Transverse colon (tissue), 4 donors: ENCODE measurements around the gene LIN7B. TPM values are rescaled to one million over a fixed set of nuclear protein-coding genes. Genes with fewer than 3 reads are reported as not detected.

Source experiments
- DNase-seq: peaks from one replicate; pipeline ENCODE4 v3.0.0-alpha.2; 2019
- H3K27ac ChIP-seq, 4 donors: fragments of 200-600 bp; sonication (generic); 2 replicates each; pipeline ENCODE4 v1.5.1; 2016 to 2018; ENCODE audit warnings: inconsistent platforms in 4 of 4
- H3K27me3 ChIP-seq: fragments of 200-600 bp; sonication (generic); 2 replicates; pipeline ENCODE4 v1.5.1; 2017; ENCODE audit warnings: inconsistent platforms
- H3K36me3 ChIP-seq, 4 donors: fragments of 200-600 bp; sonication (generic); 2 replicates each; pipeline ENCODE4 v1.5.1; 2017 to 2019; ENCODE audit warnings: inconsistent platforms in 4 of 4
- H3K4me1 ChIP-seq, 4 donors: fragments of 200-600 bp; sonication (generic); 2 replicates each; pipeline ENCODE4 v1.5.1; 2017 to 2020; ENCODE audit warnings: inconsistent platforms in 4 of 4
- H3K4me3 ChIP-seq, 4 donors: fragments of 200-600 bp; sonication (generic); 1 replicate in 1 of 4; 2 replicates in 3 of 4; pipeline versions ENCODE4 v1.5.1 to v1.6.1; 2017 to 2019; ENCODE audit warnings: inconsistent platforms in 4 of 4
- H3K9me3 ChIP-seq, 2 donors: fragments of 200-600 bp; sonication (generic); 2 replicates each; pipeline ENCODE4 v1.5.1; 2017 to 2019; ENCODE audit warnings: inconsistent platforms in 2 of 2
- EP300 ChIP-seq: sonication (generic); formaldehyde crosslinking; IDR thresholded peaks from one replicate; pipeline ENCODE4 v1.6.1; 2017; ENCODE audit warnings: antibody characterized with exemption, low read depth
- POLR2A ChIP-seq: fragments of 450-650 bp; IDR thresholded peaks from one replicate; pipeline ENCODE4 v1.6.1; 2016; ENCODE audit warnings: antibody characterized with exemption, mild to moderate bottlenecking, moderate library complexity
- POLR2AphosphoS5 ChIP-seq, 3 donors: sonication (generic); formaldehyde crosslinking; IDR thresholded peaks; one replicate each; pipeline ENCODE4 v1.6.1; 2016; ENCODE audit warnings: antibody characterized with exemption in 3 of 3
- WGBS, 2 donors: methylation state at CpG; one replicate each; pipeline ENCODE4 v1.1.5; 2018; ENCODE audit warnings: low coverage in 1 of 2; 5-methylcytosine and 5-hydroxymethylcytosine counted together
- in situ Hi-C, 4 donors: fragments of 200-750 bp; cut with MboI; loops; one replicate each; pipeline versions ENCODE4 v1.15.0 to v1.15.1; 2017; ENCODE audit warnings: low sequenced_read_pairs in 3 of 4, low pct_ligation_motif_present in 1 of 4, low pct_unique_long_range_greater_than_20kb in 1 of 4
- intact Hi-C: fragments of 100-400 bp; cut with DNase I; formaldehyde crosslinking; loops from one replicate; pipeline ENCODE4 v1.15.1; 2023; ENCODE audit warnings: low total_unique reads
- total RNA-seq, 4 donors: library from RNA; depleted of rRNA; stranded (reverse); fragments of >200 nt; gene quantifications; one replicate each; pipeline ENCODE4 v1.1.0, GENCODE V29; 2016
- TF ChIP-seq, protein P1 (sequence below), 5 experiments: fragments of 200-600 bp in 3 of 5; fragments of 450-650 bp in 2 of 5; sonication (generic) in 3 of 5; IDR thresholded peaks; 1 replicate in 2 of 5; 2 replicates in 3 of 5; pipeline ENCODE4 v1.5.1; 2016 to 2017; ENCODE audit warnings: antibody characterized with exemption in 5 of 5, inconsistent platforms in 3 of 5, mild to moderate bottlenecking in 2 of 5, moderate library complexity in 1 of 5

Gene LIN7B
- total RNA-seq, 4 donors from 2014 or later: 14.2 to 92.8 (median 39.8) TPM

DNA sequence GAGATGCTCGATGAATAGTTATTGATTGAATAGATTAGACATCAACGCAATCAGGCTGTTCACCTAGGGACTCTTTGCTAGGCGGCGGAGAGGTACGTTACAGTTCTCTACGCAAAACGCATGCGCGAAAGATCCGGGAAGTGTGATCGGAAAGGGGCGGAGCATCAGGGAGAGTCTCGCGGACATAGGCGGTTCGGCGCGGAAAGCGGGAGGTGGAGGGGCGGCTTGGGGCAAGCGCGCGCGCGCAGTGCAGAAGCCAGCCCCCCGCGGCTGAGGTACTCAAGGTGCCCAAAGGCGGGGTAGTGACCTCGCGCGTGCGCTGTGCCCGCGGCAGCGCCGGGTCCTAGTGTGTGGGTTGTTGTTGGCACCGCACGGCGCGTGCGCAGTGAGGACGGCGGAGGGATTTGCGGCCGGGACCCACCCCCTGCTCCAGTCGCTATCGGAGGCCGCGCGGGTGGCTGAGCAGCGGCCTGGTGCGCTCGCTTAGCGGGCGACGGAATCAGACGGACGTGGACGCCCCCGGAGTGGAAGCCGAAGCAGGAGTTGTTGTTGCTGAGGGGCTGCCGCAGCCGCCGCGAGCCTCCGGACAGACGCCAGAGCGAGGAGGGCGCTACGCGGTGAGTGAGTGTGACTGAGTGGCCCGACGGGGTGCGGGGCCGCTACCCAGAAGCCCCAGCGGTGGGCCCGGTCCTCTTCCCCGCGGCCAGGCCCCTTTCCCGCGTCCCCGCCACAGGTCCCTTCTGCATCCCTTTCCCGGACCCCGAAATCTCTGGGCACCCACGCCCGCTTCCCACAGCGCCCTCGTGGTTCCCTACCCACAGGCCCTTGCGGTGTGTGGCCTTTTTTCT lies 28.9 kb upstream of the LIN7B start, which contains the start of gene SNRNP70:
TSS of gene SNRNP70 (plus strand) at position 432 of the 848 bp plus-strand sequence. CDS start 964 bp downstream, outside the sequence.
- intact Hi-C loops: no loop called here

GRCh38 chr19:49085868-49086232 lies 28.3 kb upstream of the LIN7B start:
- intact Hi-C loops: no loop called here
- 0 to 1% methylated on average over 2 to 14 of the region's 14 CpGs for WGBS, 2 donors
- peak overlapping the region; percentile 81 to 100 (median 90) for H3K4me3 ChIP-seq
- peaks cover 13 to 28% (median 22%) of the 10 kb centered on the region in 4 donors for H3K4me1 ChIP-seq
- H3K27ac ChIP-seq: peak overlapping the region; percentile 90 to 96 (median 94)
- no peaks in the 10 kb centered on the region for H3K9me3 ChIP-seq
- H3K36me3 ChIP-seq: peaks cover 0 to 12% (median 5%) of the 10 kb centered on the region in 4 donors
- TF ChIP-seq POLR2AphosphoS5 (IDR thresholded peaks at IDR 0.05): no peak
- in situ Hi-C loops: loop anchor here in 2 of 4 donors (10.0 to 25.0 kb wide), 2 partner anchors 119 to 126 kb away; no protein-coding TSS in a partner anchor
- no peak for DNase-seq
- H3K27me3 ChIP-seq: no peaks in the 10 kb centered on the region

More for the DNA sequence above, 28.9 kb upstream of the LIN7B start, which contains the start of gene SNRNP70:
- Histone ChIP-seq H3K36me3 (peaks cover 0 to 6% (median 3%) of the 10 kb centered on the region in 4 donors), H3K27me3 (no peaks in the 10 kb centered on the region), H3K9me3 (no peaks in the 10 kb centered on the region), H3K4me1 (peaks cover 13 to 28% (median 22%) of the 10 kb centered on the region in 4 donors), H3K27ac (peak within 1 kb of the TSS; percentile 90 to 96 (median 94)), H3K4me3 (peak within 1 kb of the TSS; percentile 81 to 100 (median 90))
- in situ Hi-C loops: loop anchor here in 2 of 4 donors (10.0 to 25.0 kb wide), 2 partner anchors 120 to 127 kb away; no protein-coding TSS in a partner anchor
- WGBS, 2 donors: 1% methylated on average over 83 of the region's 89 CpGs; no CpG with 5 or more reads in 1 of the 2 donors
- DNase-seq: peak; percentile 99
- TF ChIP-seq EP300 (no peak), POLR2A (peak; percentile 87), POLR2AphosphoS5 (IDR thresholded peaks at IDR 0.05) (peak; percentile 86 to 96 (median 89))
- TF ChIP-seq, protein P1, sequence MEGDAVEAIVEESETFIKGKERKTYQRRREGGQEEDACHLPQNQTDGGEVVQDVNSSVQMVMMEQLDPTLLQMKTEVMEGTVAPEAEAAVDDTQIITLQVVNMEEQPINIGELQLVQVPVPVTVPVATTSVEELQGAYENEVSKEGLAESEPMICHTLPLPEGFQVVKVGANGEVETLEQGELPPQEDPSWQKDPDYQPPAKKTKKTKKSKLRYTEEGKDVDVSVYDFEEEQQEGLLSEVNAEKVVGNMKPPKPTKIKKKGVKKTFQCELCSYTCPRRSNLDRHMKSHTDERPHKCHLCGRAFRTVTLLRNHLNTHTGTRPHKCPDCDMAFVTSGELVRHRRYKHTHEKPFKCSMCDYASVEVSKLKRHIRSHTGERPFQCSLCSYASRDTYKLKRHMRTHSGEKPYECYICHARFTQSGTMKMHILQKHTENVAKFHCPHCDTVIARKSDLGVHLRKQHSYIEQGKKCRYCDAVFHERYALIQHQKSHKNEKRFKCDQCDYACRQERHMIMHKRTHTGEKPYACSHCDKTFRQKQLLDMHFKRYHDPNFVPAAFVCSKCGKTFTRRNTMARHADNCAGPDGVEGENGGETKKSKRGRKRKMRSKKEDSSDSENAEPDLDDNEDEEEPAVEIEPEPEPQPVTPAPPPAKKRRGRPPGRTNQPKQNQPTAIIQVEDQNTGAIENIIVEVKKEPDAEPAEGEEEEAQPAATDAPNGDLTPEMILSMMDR (IDR thresholded peaks at IDR 0.05): peak in 1 of 5 experiments; percentile 18

DNA sequence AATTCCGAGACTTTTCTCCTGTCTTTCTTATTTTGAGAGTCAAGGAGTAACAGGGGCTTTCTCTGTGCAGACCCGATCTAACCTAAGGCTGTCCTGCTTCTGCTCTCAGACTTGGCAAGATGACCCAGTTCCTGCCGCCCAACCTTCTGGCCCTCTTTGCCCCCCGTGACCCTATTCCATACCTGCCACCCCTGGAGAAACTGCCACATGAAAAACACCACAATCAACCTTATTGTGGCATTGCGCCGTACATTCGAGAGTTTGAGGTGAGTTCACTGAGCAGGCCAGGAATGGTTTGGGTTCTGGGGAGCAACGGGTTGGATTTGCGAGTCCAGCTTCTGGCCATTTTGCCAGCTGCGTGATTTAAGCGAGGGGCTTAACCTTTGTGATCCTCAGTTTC lies 27.9 kb upstream of the LIN7B start:
- no peak for DNase-seq
- TF ChIP-seq, protein P1 (IDR thresholded peaks at IDR 0.05): no peak
- TF ChIP-seq POLR2AphosphoS5 (IDR thresholded peaks at IDR 0.05): no peak
- TF ChIP-seq POLR2A: no peak
- TF ChIP-seq EP300: no peak
- Histone ChIP-seq H3K9me3 (no peaks in the 10 kb centered on the region), H3K4me3 (peak overlapping the region; percentile 81 to 100 (median 90)), H3K36me3 (peaks cover 0 to 16% (median 8%) of the 10 kb centered on the region in 4 donors), H3K27me3 (no peaks in the 10 kb centered on the region), H3K4me1 (peaks cover 13 to 28% (median 22%) of the 10 kb centered on the region in 4 donors), H3K27ac (peak overlapping the region; percentile 90 to 96 (median 94))
- in situ Hi-C loops (loop anchor here in 2 of 4 donors (10.0 to 25.0 kb wide), 2 partner anchors 119 to 126 kb away; no protein-coding TSS in a partner anchor), intact Hi-C loops (no loop called here)
- 27 to 33% methylated on average over 3 to 11 of the region's 11 CpGs for WGBS, 2 donors

GRCh38 chr19:49091391-49092038 lies 22.7 kb upstream of the LIN7B start:
- in situ Hi-C loops: loop anchor here (5.0 to 25.0 kb wide), 4 partner anchors 53 to 131 kb away; no protein-coding TSS in a partner anchor
- H3K27me3 ChIP-seq: no peaks in the 10 kb centered on the region
- H3K9me3 ChIP-seq: no peaks in the 10 kb centered on the region
- peaks cover 0 to 43% (median 21%) of the 10 kb centered on the region in 4 donors for H3K36me3 ChIP-seq
- no peak overlapping the region for H3K27ac ChIP-seq
- WGBS, 2 donors: 72 to 87% methylated on average over 8 to 17 of the region's 17 CpGs
- intact Hi-C loops: no loop called here
- H3K4me1 ChIP-seq: peaks cover 9 to 12% (median 10%) of the 10 kb centered on the region in 4 donors
- TF ChIP-seq EP300: no peak
- DNase-seq: no peak
- H3K4me3 ChIP-seq: no peak overlapping the region
